Sigmoid colon (tissue), 4 donors: ENCODE results near the gene UCK1.

Source experiments
- CTCF ChIP-seq, 4 experiments: fragments of 450-650 bp in 3 of 4; fragments of 200-600 bp in 1 of 4; IDR thresholded peaks; one replicate each; pipeline ENCODE4 v1.5.1; 2016 to 2019; ENCODE audit warnings: antibody characterized with exemption in 4 of 4, mild to moderate bottlenecking in 3 of 4, moderate library complexity in 2 of 4
- EP300 ChIP-seq, 4 donors: sonication (generic); formaldehyde crosslinking; IDR thresholded peaks; one replicate each; pipeline ENCODE4 v1.6.1; 2017; ENCODE audit warnings: antibody characterized with exemption in 4 of 4
- POLR2A ChIP-seq, 2 donors: fragments of 450-650 bp; IDR thresholded peaks; one replicate each; pipeline ENCODE4 v1.6.1; 2016; ENCODE audit warnings: antibody characterized with exemption in 2 of 2, mild to moderate bottlenecking in 2 of 2, moderate library complexity in 2 of 2
- POLR2AphosphoS5 ChIP-seq, 4 donors: sonication (generic); formaldehyde crosslinking; IDR thresholded peaks; one replicate each; pipeline ENCODE4 v1.6.1; 2017; ENCODE audit warnings: antibody characterized with exemption in 4 of 4

- TF ChIP-seq CTCF (IDR thresholded peaks at IDR 0.05): no peak
- no peak for TF ChIP-seq POLR2A (IDR thresholded peaks at IDR 0.05)
- no peak for TF ChIP-seq EP300 (IDR thresholded peaks at IDR 0.05)
- TF ChIP-seq POLR2AphosphoS5 (IDR thresholded peaks at IDR 0.05): no peak
Measured at GRCh38 chr9:131473891-131474290, 57.2 kb downstream of the UCK1 start.
